Upper lobe of left lung (tissue), 4 donors: ENCODE measurements around the gene IQSEC1.

Experiments
- CTCF ChIP-seq, 6 experiments: fragments of 450-650 bp in 4 of 6; fragments of 200-600 bp in 2 of 6; sonication (generic) in 2 of 6; IDR thresholded peaks; one replicate each; pipeline ENCODE4 v1.5.1; 2016 to 2019; ENCODE audit warnings: antibody characterized with exemption in 6 of 6
- POLR2A ChIP-seq, 4 donors: fragments of 450-650 bp; IDR thresholded peaks; one replicate each; pipeline ENCODE4 v1.5.1; 2016 to 2017; ENCODE audit warnings: antibody characterized with exemption in 4 of 4, mild to moderate bottlenecking in 2 of 4
- POLR2AphosphoS5 ChIP-seq, 2 donors: sonication (generic); formaldehyde crosslinking; IDR thresholded peaks; one replicate each; pipeline ENCODE4 v1.5.1; 2017; ENCODE audit warnings: antibody characterized with exemption in 2 of 2

- TF ChIP-seq POLR2A (IDR thresholded peaks at IDR 0.05) (no peak), CTCF (IDR thresholded peaks at IDR 0.05) (no peak), POLR2AphosphoS5 (IDR thresholded peaks at IDR 0.05) (no peak)
Measured at GRCh38 chr3:13057282-13058040, 15.8 kb downstream of the IQSEC1 start.
